ENCODE measurements around the gene WDR88.

- no peak for TF ChIP-seq CTCF (IDR thresholded peaks at IDR 0.05)
- TF ChIP-seq POLR2A (IDR thresholded peaks at IDR 0.05) = no peak
Measured at GRCh38 chr19:33117501-33117900, 14.4 kb upstream of the WDR88 start.
